Measurements from ENCODE around the gene FADS2. TPM values are rescaled to one million over a fixed set of nuclear protein-coding genes. Genes with fewer than 3 reads are reported as not detected.

The FADS2 gene
- total RNA-seq, 1 experiment from 2014 or later: 514 TPM

GRCh38 chr11:61890529-61891330 is 62.6 kb downstream of the FADS2 start:
- Histone ChIP-seq H2AFZ (peak overlapping the region; percentile 93), H3K9me2 (ENCODE audit: insufficient read depth) (no peaks in the 10 kb centered on the region), H4K20me1 (ENCODE audit: insufficient read depth) (no peaks in the 10 kb centered on the region; the same call in 1 of the 2 replicates), H3F3A (ENCODE audit: insufficient read depth, low read depth) (peaks cover 30% of the 10 kb centered on the region), H3K27me3 (ENCODE audit: insufficient read depth, low read depth) (no peaks in the 10 kb centered on the region), H3K79me2 (ENCODE audit: low read depth) (no peaks in the 10 kb centered on the region), H3K27ac (no peak overlapping the region), H3K4me1 (replicated peaks; ENCODE audit: insufficient read depth) (peaks cover 12% of the 10 kb centered on the region), H3K9me3 (ENCODE audit: insufficient read depth, low read depth) (no peaks in the 10 kb centered on the region), H3K4me3 (peak overlapping the region; percentile 94), H3K4me2 (peak overlapping the region; percentile 98), H3K36me3 (ENCODE audit: low read depth) (no peaks in the 10 kb centered on the region)
- DNase-seq: peak; percentile 64 to 69
- intact Hi-C loops (cut with micrococcal nuclease; ENCODE audit: unreplicated experiment): loop anchor here (1.0 kb wide), 1 partner anchor 74 kb away; no protein-coding TSS in a partner anchor
- POLR2A ChIA-PET (ENCODE audit: unreplicated experiment): interaction anchor here (0.7 kb wide), 1 partner anchor 12 kb away, joined by 3 read pairs; no protein-coding TSS in a partner anchor
- no TSS peak for BruUV-seq (replicated peaks)
- TF ChIP-seq CTCF (conservative IDR thresholded peaks at IDR 0.05): peak; percentile 32; the same call in 1 of the 2 replicates
- TF ChIP-seq EZH2 (IDR thresholded peaks at IDR 0.05; ENCODE audit: low read depth): no peak
- CTCF ChIA-PET: interaction anchor here (0.6 kb wide), 1 partner anchor 829 kb away, joined by 3 read pairs; no protein-coding TSS in a partner anchor

GRCh38 chr11:61891331-61892084 is 63.4 kb downstream of the FADS2 start, which contains the start of gene FADS3:
FADS3 (minus strand) TSS chr11:61891545; CDS start chr11:61891381, 164 bp downstream.
- Histone ChIP-seq H2AFZ (peak within 1 kb of the TSS; percentile 93), H3F3A (ENCODE audit: insufficient read depth, low read depth) (peaks cover 30% of the 10 kb centered on the region), H3K9me2 (ENCODE audit: insufficient read depth) (no peaks in the 10 kb centered on the region), H3K36me3 (ENCODE audit: low read depth) (no peaks in the 10 kb centered on the region), H3K79me2 (ENCODE audit: low read depth) (no peaks in the 10 kb centered on the region), H4K20me1 (ENCODE audit: insufficient read depth) (no peaks in the 10 kb centered on the region; the same call in 1 of the 2 replicates), H3K4me1 (replicated peaks; ENCODE audit: insufficient read depth) (peaks cover 12% of the 10 kb centered on the region), H3K4me3 (peak within 1 kb of the TSS; percentile 94), H3K4me2 (peak within 1 kb of the TSS; percentile 98), H3K27me3 (ENCODE audit: insufficient read depth, low read depth) (no peaks in the 10 kb centered on the region), H3K9me3 (ENCODE audit: insufficient read depth, low read depth) (no peaks in the 10 kb centered on the region), H3K27ac (no peak within 1 kb of the TSS)
- TF ChIP-seq EZH2 (IDR thresholded peaks at IDR 0.05; ENCODE audit: low read depth) (no peak), CTCF (conservative IDR thresholded peaks at IDR 0.05) (no peak)
- no TSS peak for BruUV-seq (replicated peaks)
- POLR2A ChIA-PET (ENCODE audit: unreplicated experiment): no interaction called here
- CTCF ChIA-PET: interaction anchor here (0.6 kb wide), 2 partner anchors 154 to 830 kb away, joined by 3 read pairs; no protein-coding TSS in a partner anchor
- intact Hi-C loops (cut with micrococcal nuclease; ENCODE audit: unreplicated experiment): loop anchor here (1.0 kb wide), 1 partner anchor 75 kb away; no protein-coding TSS in a partner anchor
- peak; percentile 75 to 96 for DNase-seq

DNA sequence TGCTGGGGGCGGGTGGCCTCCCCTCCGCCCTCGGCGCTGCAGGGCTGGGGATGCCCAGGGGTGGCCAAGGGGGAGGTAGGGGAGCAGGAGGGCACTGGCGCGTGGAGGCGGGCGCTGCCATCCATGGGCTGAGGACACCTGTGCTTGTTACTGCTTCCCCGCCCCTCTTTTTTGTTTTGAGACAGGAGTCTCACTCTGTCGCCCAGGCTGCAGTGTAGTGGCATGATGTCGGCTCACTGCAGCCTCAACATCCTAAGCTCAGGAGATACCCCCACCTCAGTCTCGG is 63.9 kb downstream of the FADS2 start:
- TF ChIP-seq EZH2 (IDR thresholded peaks at IDR 0.05; ENCODE audit: low read depth) (no peak), CTCF (conservative IDR thresholded peaks at IDR 0.05) (no peak)
- BruUV-seq (replicated peaks): no TSS peak

More for the DNA sequence above, 63.9 kb downstream of the FADS2 start:
- Histone ChIP-seq H3K9me2 (ENCODE audit: insufficient read depth) (no peaks in the 10 kb centered on the region), H3K4me2 (peak overlapping the region; percentile 82), H3F3A (ENCODE audit: insufficient read depth, low read depth) (peaks cover 30% of the 10 kb centered on the region), H3K4me1 (replicated peaks; ENCODE audit: insufficient read depth) (peaks cover 12% of the 10 kb centered on the region), H3K79me2 (ENCODE audit: low read depth) (no peaks in the 10 kb centered on the region), H3K27me3 (ENCODE audit: insufficient read depth, low read depth) (no peaks in the 10 kb centered on the region), H4K20me1 (ENCODE audit: insufficient read depth) (no peaks in the 10 kb centered on the region; the same call in 1 of the 2 replicates), H3K36me3 (ENCODE audit: low read depth) (no peaks in the 10 kb centered on the region), H3K9me3 (ENCODE audit: insufficient read depth, low read depth) (no peaks in the 10 kb centered on the region), H3K4me3 (peak overlapping the region; percentile 94; the same call in 1 of the 2 replicates), H2AFZ (peak overlapping the region; percentile 72; the same call in 1 of the 2 replicates), H3K27ac (no peak overlapping the region)
- intact Hi-C loops (cut with micrococcal nuclease; ENCODE audit: unreplicated experiment): no loop called here
- POLR2A ChIA-PET (ENCODE audit: unreplicated experiment): interaction anchor here (0.6 kb wide), 1 partner anchor 106 kb away, joined by 5 read pairs; no protein-coding TSS in a partner anchor
- DNase-seq: no peak
- CTCF ChIA-PET: interaction anchor here (0.6 to 0.7 kb wide), 2 partner anchors 10 to 153 kb away, joined by 3 read pairs; no protein-coding TSS in a partner anchor
